ENCODE data around the gene DDAH1. TPM values are rescaled to one million over a fixed set of nuclear protein-coding genes. Genes with fewer than 3 reads are reported as not detected.

DDAH1 gene
- total and polyA plus RNA-seq, 2 of the 4 experiments (the other 2 are of a cell fraction) = 78.0 to 94.5 TPM

DNA sequence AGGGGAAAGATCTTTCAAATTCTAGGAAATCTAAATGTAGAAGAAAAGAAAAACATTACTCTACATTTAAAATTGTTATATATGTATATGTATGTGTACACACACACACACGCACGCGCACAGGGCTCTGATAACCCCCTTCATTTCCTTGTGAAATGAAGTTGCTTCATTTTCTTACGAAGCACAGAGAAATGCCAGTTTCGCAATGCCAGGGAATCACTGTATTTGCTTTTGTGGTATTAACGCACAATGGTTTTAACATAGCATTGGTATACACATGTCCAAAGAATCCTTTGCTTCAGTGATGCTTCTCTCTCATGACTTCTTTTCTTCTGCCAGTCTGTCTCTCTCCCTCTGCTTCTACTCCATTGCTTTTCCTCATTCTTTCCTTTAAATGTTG lies 8.4 kb upstream of the DDAH1 start:
- Histone ChIP-seq H3K9me1 (ENCODE audit: insufficient read depth, low read length) (peaks cover 4% of the 10 kb centered on the region; the same call in 1 of the 2 replicates), H2BK5ac (ENCODE audit: low read depth, low read length, poor library complexity, severe bottlenecking) (peak overlapping the region; percentile 24), H3K79me1 (ENCODE audit: low read depth in 1 of 2, low read length in 2 of 2) (peaks cover 28 to 70% of the 10 kb centered on the region in 2 experiments; a peak in 3 of 4 replicates), H3K36me3 (ENCODE audit: control insufficient read depth, insufficient read depth, low read length) (peaks cover 6% of the 10 kb centered on the region; the same call in 1 of the 2 replicates), H3K4ac (ENCODE audit: low read depth, low read length) (no peak overlapping the region), H3K18ac (ENCODE audit: low read depth, low read length) (no peak overlapping the region), H3K27ac (ENCODE audit: insufficient read depth, low read length) (no peak overlapping the region), H3K4me3 (ENCODE audit: insufficient read depth, low read depth, low read length) (no peak overlapping the region), H2BK20ac (ENCODE audit: low read depth, low read length) (no peak overlapping the region), H3K4me2 (ENCODE audit: low read depth, low read length) (no peak overlapping the region), H3K23ac (ENCODE audit: low read depth, low read length) (no peak overlapping the region), H2BK120ac (ENCODE audit: low read depth, low read length) (no peak overlapping the region), H3K27me3 (ENCODE audit: control insufficient read depth, insufficient read depth, low read length) (no peaks in the 10 kb centered on the region), H2BK15ac (ENCODE audit: low read depth, low read length) (no peak overlapping the region), H4K91ac (ENCODE audit: insufficient read depth, low read depth, low read length) (no peak overlapping the region), H2AFZ (replicated peaks; ENCODE audit: low read length, poor library complexity) (no peak overlapping the region), H2AK5ac (ENCODE audit: low read depth, low read length) (no peak overlapping the region), H4K5ac (ENCODE audit: low read depth, low read length) (no peak overlapping the region), H3K4me1 (ENCODE audit: control insufficient read depth, insufficient read depth, low read length) (peaks cover 1% of the 10 kb centered on the region; the same call in 1 of the 2 replicates), H3K9me3 (ENCODE audit: control insufficient read depth, insufficient read depth, low read length) (no peaks in the 10 kb centered on the region), H3K14ac (replicated peaks; ENCODE audit: low read depth, low read length) (no peak overlapping the region), H2AK9ac (replicated peaks; ENCODE audit: low read depth, low read length, poor library complexity) (no peak overlapping the region), H3K56ac (ENCODE audit: extremely low read depth, insufficient read depth, low read length) (no peak overlapping the region), H3K9ac (ENCODE audit: low read depth, low read length) (no peak overlapping the region), H4K8ac (ENCODE audit: low read depth in 2 of 2, low read length in 2 of 2) (no peak overlapping the region), H4K20me1 (ENCODE audit: insufficient read depth, low read length) (peaks cover 9% of the 10 kb centered on the region; the same call in 1 of the 2 replicates)
- in situ Hi-C loops (cut with MboI; ENCODE audit: low sequenced_read_pairs) = no loop called here
- CTCF ChIA-PET = no interaction called here
- 80% methylated on average over 1 of the region's 6 CpGs; no CpG with 5 or more reads in 1 of the 2 experiments for WGBS, 2 experiments (ENCODE audit: extremely low coverage in 2 of 2, insufficient read length in 1 of 2)
- TF ChIP-seq, protein P1, sequence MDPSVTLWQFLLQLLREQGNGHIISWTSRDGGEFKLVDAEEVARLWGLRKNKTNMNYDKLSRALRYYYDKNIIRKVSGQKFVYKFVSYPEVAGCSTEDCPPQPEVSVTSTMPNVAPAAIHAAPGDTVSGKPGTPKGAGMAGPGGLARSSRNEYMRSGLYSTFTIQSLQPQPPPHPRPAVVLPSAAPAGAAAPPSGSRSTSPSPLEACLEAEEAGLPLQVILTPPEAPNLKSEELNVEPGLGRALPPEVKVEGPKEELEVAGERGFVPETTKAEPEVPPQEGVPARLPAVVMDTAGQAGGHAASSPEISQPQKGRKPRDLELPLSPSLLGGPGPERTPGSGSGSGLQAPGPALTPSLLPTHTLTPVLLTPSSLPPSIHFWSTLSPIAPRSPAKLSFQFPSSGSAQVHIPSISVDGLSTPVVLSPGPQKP (IDR thresholded peaks at IDR 0.05; ENCODE audit: borderline replicate concordance, low read depth, low read length) = no peak
- TF ChIP-seq CHD1 (IDR thresholded peaks at IDR 0.05; ENCODE audit: low read depth, low read length) (no peak), CEBPB (IDR thresholded peaks at IDR 0.05; ENCODE audit: low read depth, low read length) (peak; percentile 95), POLR2A (IDR thresholded peaks at IDR 0.05; ENCODE audit: low read depth, low read length) (0 out of 2 replicates have a peak, but pooled peaks have one; percentile 1)
- ATAC-seq (ENCODE audit: low read depth) (peak; percentile 44), DNase-seq (peak; percentile 70)
- intact Hi-C loops (cut with micrococcal nuclease) = no loop called here
- BruUV-seq (replicated peaks) = no TSS peak
- dilution Hi-C loops (cut with HindIII; ENCODE audit: low sequenced_read_pairs, unreplicated experiment) = no loop called here
- POLR2A ChIA-PET (ENCODE audit: unreplicated experiment) = no interaction called here
